ENCODE measurements around the gene ZNF25. TPM values are rescaled to one million over a fixed set of nuclear protein-coding genes. Genes with fewer than 3 reads are reported as not detected.

The ZNF25 gene
- total and polyA plus RNA-seq, 2 of the 4 experiments (the other 2 are of a cell fraction) = 5.1 to 9.5 TPM

DNA sequence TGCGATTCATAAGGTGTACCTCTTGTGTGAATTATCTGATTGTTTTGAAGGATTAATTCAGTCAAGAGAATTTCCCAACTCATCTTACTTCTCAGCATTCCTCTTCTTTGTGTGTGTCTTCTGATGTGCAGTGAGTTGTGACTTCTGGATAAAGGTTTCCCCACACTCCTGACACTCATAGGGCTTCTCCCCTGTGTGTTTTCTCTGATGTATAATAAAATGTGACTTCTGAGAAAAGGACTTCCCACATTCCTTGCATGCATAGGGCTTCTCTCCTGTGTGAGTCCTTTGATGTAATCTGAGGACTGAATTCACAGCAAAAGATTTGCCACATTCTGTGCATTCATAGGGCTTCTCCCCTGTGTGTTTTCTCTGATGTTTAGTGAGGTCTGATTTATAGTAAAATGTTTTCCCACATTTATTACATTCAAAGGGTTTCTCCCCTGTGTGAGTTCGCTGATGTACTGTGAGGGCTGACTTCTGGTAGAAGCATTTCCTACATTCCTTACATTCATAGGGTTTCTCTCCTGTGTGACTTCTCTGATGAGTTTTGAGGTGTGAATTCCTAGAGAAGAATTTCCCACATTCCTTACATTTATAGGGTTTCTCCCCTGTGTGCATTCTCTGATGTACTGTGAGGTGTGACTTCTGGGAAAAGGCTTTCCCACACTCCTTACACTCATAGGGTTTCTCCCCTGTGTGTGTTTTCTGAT, 24.2 kb downstream of the ZNF25 start:
- Histone ChIP-seq H2BK5ac (ENCODE audit: low read depth, low read length, poor library complexity, severe bottlenecking) (no peak overlapping the region), H3K9me3 (ENCODE audit: control insufficient read depth, insufficient read depth, low read length) (peaks cover 2% of the 10 kb centered on the region; the same call in 1 of the 2 replicates), H2BK20ac (ENCODE audit: low read depth, low read length) (no peak overlapping the region), H4K5ac (ENCODE audit: low read depth, low read length) (no peak overlapping the region), H3K36me3 (ENCODE audit: control insufficient read depth, insufficient read depth, low read length) (peaks cover 10% of the 10 kb centered on the region), H3K56ac (ENCODE audit: extremely low read depth, insufficient read depth, low read length) (no peak overlapping the region), H3K9me1 (ENCODE audit: insufficient read depth, low read length) (no peaks in the 10 kb centered on the region), H2BK15ac (ENCODE audit: low read depth, low read length) (no peak overlapping the region), H3K18ac (ENCODE audit: low read depth, low read length) (no peak overlapping the region), H3K27ac (ENCODE audit: insufficient read depth, low read length) (no peak overlapping the region), H2BK120ac (ENCODE audit: low read depth, low read length) (no peak overlapping the region), H4K20me1 (ENCODE audit: insufficient read depth, low read length) (no peaks in the 10 kb centered on the region), H3K27me3 (ENCODE audit: control insufficient read depth, insufficient read depth, low read length) (no peaks in the 10 kb centered on the region), H3K4ac (ENCODE audit: low read depth, low read length) (no peak overlapping the region), H3K4me1 (ENCODE audit: control insufficient read depth, insufficient read depth, low read length) (no peaks in the 10 kb centered on the region), H3K4me3 (ENCODE audit: insufficient read depth, low read depth, low read length) (no peak overlapping the region), H3K23ac (ENCODE audit: low read depth, low read length) (no peak overlapping the region), H4K91ac (ENCODE audit: insufficient read depth, low read depth, low read length) (no peak overlapping the region), H3K4me2 (ENCODE audit: low read depth, low read length) (no peak overlapping the region), H3K14ac (replicated peaks; ENCODE audit: low read depth, low read length) (no peak overlapping the region), H4K8ac (ENCODE audit: low read depth in 2 of 2, low read length in 2 of 2) (no peak overlapping the region), H2AFZ (replicated peaks; ENCODE audit: low read length, poor library complexity) (no peak overlapping the region), H3K9ac (ENCODE audit: low read depth, low read length) (no peak overlapping the region), H3K79me1 (ENCODE audit: low read depth in 1 of 2, low read length in 2 of 2) (no peaks in the 10 kb centered on the region), H2AK9ac (replicated peaks; ENCODE audit: low read depth, low read length, poor library complexity) (no peak overlapping the region), H2AK5ac (ENCODE audit: low read depth, low read length) (no peak overlapping the region)
- peak; percentile 6 for DNase-seq
- TF ChIP-seq SMC3 (IDR thresholded peaks at IDR 0.05; ENCODE audit: low read depth, low read length) = no peak
- TF ChIP-seq, protein P1, sequence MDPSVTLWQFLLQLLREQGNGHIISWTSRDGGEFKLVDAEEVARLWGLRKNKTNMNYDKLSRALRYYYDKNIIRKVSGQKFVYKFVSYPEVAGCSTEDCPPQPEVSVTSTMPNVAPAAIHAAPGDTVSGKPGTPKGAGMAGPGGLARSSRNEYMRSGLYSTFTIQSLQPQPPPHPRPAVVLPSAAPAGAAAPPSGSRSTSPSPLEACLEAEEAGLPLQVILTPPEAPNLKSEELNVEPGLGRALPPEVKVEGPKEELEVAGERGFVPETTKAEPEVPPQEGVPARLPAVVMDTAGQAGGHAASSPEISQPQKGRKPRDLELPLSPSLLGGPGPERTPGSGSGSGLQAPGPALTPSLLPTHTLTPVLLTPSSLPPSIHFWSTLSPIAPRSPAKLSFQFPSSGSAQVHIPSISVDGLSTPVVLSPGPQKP (IDR thresholded peaks at IDR 0.05; ENCODE audit: borderline replicate concordance, low read depth, low read length) = no peak
- TSS peak; percentile 69 for BruUV-seq (replicated peaks)
- dilution Hi-C loops (cut with HindIII; ENCODE audit: low sequenced_read_pairs, unreplicated experiment) (no loop called here), intact Hi-C loops (cut with micrococcal nuclease) (no loop called here), in situ Hi-C loops (cut with MboI; ENCODE audit: low sequenced_read_pairs) (no loop called here)
- CTCF ChIA-PET = no interaction called here
- ATAC-seq (ENCODE audit: low read depth) = no peak
- POLR2A ChIA-PET (ENCODE audit: unreplicated experiment) = no interaction called here
- no CpG with 5 or more reads among the region's 2 CpGs for WGBS, 2 experiments (ENCODE audit: extremely low coverage in 2 of 2, insufficient read length in 1 of 2)
